ENCODE data around the gene ZC4H2.
"Not testable (repeated sequence)": the region's sequence is repeated elsewhere in the genome, so short reads cannot be mapped to it uniquely, and the experiment has no call there.

The ZC4H2 gene, protein sequence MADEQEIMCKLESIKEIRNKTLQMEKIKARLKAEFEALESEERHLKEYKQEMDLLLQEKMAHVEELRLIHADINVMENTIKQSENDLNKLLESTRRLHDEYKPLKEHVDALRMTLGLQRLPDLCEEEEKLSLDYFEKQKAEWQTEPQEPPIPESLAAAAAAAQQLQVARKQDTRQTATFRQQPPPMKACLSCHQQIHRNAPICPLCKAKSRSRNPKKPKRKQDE

GRCh38 chrX:64975989-64976672 is at the start of gene ZC4H2:
TSS of gene ZC4H2 (minus strand) at chrX:64976450. CDS start at chrX:64976377, 73 bp downstream.
- DNase-seq (ENCODE audit: low read depth): peak; percentile 40

DNA sequence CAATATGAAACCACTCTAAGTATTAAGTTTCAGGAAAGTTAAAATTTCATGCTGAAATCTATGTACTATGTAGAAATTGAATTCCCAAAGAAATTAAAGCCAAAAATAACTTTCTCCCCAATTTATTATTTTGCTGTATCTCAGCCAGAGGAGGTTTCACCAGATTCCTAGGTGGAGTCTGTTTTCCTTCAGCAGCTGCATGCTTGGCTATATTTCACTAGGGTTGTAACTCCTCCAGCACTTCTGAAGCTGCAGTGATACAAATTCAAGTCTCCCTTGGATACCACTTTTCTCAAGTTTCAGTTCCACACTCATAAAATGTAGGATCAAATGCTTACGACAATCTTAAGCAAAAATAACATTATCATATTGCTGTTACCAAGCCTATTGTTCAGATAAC is 41.2 kb upstream of the ZC4H2 start:
- DNase-seq (ENCODE audit: low read depth): no peak

DNA sequence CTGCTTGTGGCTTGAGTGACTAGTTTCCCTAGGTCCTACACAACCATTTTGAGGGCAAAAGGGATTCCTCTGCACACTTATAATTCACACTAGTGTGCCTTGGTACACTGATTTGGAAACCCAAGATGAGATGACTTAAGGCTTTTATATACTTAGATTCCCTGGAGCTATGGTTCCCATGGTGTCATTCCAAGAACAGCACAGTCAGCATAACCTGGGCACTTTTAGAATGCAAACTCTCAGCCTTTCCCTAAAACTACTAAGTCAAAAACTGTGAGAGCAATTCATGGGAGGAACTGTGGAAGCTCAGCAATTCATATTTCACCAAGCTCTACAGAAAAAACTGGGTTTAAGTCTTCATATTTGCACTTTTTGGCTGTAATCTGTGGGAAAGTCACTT is 38.0 kb upstream of the ZC4H2 start:
- no peak for DNase-seq (ENCODE audit: low read depth)

GRCh38 chrX:65009459-65009858 is 33.2 kb upstream of the ZC4H2 start:
- DNase-seq (ENCODE audit: low read depth): no peak

GRCh38 chrX:65002208-65002607 is 26.0 kb upstream of the ZC4H2 start:
- not testable (repeated sequence) for DNase-seq (ENCODE audit: low read depth)

DNA sequence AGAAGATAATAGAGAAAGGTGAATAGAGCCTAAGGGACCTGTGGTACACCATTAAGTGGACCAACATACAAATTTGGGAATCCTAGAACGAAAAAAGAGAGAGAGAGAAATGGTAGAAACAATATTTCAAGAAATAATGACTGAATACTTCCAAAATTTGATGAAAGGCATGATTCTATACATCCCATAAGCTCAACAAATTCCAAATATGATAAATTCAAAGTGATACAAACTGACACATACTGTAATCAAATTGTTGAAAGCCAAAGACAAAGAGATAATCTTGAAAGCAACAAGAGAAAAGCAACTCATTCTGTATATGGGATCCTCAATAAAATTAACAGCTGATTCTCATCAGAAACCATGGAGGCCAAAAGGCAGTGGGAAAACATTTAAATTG is 20.6 kb upstream of the ZC4H2 start:
- no peak for DNase-seq (ENCODE audit: low read depth)

DNA sequence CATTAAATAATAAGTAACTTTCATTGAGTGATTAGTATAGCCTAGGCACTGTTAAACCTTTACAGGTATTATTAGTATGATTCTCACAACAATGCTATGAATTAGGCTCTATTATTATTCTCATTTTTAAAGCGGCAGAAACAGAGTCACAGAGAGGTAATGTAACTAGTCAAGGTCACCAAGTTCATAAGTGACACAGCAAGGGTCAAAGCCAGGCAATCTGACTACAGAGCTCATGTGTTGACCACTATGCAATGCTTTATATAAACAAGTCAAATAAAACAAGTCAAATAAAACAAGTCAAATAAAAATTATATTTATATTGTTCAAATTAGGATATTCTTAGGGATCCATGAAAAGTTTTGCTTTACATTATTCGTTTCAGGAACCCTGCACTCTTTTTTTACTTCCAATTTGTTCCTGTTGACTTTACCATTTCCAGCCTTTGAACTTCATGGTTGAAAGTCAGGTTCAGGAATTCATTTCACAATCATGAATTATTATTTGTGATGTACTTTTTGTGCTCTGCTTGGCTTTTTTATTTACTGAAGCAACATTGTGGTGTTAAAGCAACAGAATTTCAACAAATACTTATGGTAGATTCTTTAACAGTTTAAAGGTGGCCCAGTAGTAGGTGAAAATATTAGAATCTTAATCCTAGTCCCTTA is 18.0 kb upstream of the ZC4H2 start:
- DNase-seq (ENCODE audit: low read depth): no peak

DNA sequence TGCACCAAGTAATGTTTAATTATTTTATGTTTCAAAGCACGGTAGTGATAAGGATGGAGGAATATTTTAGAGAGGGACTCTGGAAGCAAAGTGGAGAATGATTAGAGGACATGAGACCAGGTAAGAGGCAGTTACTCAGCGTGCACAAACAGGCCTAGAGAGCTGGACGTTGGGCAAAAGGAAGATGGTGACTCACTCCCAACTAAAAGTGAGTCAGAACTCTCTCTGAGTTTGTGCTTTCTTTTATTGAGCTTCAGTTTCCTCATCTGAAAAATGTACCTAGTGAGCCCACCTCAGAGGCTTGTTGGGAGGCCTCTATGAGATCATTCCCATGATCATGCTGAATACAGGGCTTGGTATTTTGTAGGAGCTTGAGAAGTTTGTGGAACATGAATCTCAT is 1.6 kb upstream of the ZC4H2 start:
- DNase-seq (ENCODE audit: low read depth): no peak

DNA sequence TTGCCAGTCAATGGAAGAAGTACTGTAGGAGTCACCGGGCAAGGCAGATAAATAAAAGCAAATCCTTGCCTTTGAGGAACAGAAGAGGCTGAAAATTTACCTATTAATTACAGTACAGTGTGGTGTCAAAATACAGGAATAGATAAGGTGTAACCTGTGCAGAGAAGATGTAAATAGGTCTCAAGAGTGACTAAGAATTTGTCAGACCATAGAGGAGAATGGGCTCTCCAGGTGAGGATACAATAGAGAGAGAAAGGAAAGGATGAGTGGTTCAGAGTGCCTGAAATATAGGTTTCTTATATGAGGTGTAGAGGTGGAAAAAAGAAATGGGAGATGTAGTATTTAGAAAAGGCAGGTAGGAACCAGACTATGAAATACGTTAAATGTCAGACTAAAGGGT is 801 bp upstream of the ZC4H2 start:
- DNase-seq (ENCODE audit: low read depth): no peak

DNA sequence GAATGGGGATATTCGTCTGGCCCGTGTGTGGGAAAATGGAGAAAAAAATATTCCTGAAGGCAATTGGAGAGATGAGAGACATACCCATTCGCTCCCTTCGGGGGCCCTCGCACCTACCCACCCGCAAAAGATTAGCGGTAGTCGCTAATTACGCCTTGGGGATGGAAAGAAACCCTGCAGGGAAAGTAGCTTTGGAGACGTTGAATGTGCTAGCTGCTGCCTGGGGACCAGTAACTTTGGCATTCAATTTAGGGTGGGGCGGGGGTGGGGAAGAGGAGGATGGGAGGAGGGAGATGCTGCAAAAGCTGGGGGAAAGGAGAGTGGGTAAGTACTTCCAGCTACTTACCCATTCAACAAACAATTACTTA is 407 bp upstream of the ZC4H2 start:
- no peak for DNase-seq (ENCODE audit: low read depth)

DNA sequence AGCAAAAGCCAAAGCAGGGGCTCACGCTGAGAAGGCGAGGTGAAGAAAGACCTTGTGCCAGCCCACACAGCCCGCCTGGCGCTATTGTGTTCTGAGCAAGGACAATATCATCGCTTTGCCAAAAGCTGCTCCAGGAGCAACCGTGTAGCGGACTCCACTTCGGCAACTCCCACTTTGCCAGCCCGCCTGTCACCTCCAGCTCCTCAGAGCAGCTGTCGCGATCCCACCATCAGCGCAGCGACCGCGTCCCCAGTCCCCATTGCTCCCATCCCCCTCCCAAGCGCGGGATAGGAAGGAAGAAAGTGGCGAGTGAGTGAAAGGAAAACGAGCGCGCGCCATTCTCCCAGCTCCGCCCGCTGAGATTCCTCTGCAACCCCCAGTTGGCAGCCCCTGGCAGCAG is 759 bp downstream of the ZC4H2 start:
- no peak for DNase-seq (ENCODE audit: low read depth)

GRCh38 chrX:64925480-64925879 is 50.8 kb downstream of the ZC4H2 start:
- DNase-seq (ENCODE audit: low read depth): no peak

- no peak for DNase-seq (ENCODE audit: low read depth)
These were observed 68.1 kb downstream of the ZC4H2 start for GRCh38 chrX:64908121-64908520.

- no peak for DNase-seq (ENCODE audit: low read depth)
These were observed 81.7 kb downstream of the ZC4H2 start for GRCh38 chrX:64894454-64895038.

GRCh38 chrX:64885850-64886249 is 90.4 kb downstream of the ZC4H2 start:
- DNase-seq (ENCODE audit: low read depth): no peak

- not testable (repeated sequence) for DNase-seq (ENCODE audit: low read depth)
These were observed 97.5 kb downstream of the ZC4H2 start for GRCh38 chrX:64878709-64879108.

GRCh38 chrX:64867217-64867616 is 109.0 kb downstream of the ZC4H2 start:
- DNase-seq (ENCODE audit: low read depth): no peak

Data from non-pigmented ciliary epithelial cell (primary cell).